HepG2 (cell line): ENCODE measurements around the gene OR6B2.

Experiments used
- KDM1A ChIP-seq: IDR thresholded peaks from 2 replicates; pipeline ENCODE4 v1.6.1; 2016; ENCODE audit warnings: missing compliant biosample characterization
- POLR2A ChIP-seq, 2 experiments: IDR thresholded peaks; 2 replicates each; pipeline ENCODE4 v1.6.1; 2011; ENCODE audit warnings: low read depth in 2 of 2, low read length in 2 of 2, mild to moderate bottlenecking in 1 of 2, moderate library complexity in 1 of 2; ENCODE audit not compliant: insufficient read depth in 1 of 2
- TF ChIP-seq, protein P1 (sequence below): sonication (generic); formaldehyde crosslinking; IDR thresholded peaks from 2 replicates; pipeline ENCODE4 v1.5.0; 2020; ENCODE audit warnings: mild to moderate bottlenecking, missing genetic modification reagents, moderate library complexity
- TF ChIP-seq, protein P2 (sequence below): conservative IDR thresholded peaks from 2 replicates; pipeline ENCODE4 v1.6.1; 2018; ENCODE audit warnings: missing genetic modification reagents

DNA sequence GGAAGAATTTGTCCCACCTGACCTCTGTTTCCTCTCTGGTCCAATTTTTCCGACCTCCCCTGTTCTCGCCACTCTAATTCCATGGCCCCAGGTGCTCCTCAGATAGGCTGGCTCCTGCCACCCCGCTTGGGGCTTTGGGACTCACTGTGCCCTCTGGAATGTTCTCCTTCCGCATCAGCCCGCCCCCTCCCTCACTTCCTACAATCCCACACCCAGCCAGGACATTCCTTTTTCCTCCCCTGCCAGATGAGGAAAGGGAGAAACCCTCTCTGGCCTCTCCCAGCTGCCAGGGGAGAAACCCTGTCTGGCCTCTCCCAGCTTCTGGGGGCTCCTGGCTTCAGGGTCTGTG lies 3.1 kb upstream of the OR6B2 start:
- TF ChIP-seq POLR2A (IDR thresholded peaks at IDR 0.05; ENCODE audit: insufficient read depth in 1 of 2, low read depth in 2 of 2, low read length in 2 of 2) (no peak), KDM1A (CRISPR knock-in tag) (no peak)
- TF ChIP-seq, protein P1, sequence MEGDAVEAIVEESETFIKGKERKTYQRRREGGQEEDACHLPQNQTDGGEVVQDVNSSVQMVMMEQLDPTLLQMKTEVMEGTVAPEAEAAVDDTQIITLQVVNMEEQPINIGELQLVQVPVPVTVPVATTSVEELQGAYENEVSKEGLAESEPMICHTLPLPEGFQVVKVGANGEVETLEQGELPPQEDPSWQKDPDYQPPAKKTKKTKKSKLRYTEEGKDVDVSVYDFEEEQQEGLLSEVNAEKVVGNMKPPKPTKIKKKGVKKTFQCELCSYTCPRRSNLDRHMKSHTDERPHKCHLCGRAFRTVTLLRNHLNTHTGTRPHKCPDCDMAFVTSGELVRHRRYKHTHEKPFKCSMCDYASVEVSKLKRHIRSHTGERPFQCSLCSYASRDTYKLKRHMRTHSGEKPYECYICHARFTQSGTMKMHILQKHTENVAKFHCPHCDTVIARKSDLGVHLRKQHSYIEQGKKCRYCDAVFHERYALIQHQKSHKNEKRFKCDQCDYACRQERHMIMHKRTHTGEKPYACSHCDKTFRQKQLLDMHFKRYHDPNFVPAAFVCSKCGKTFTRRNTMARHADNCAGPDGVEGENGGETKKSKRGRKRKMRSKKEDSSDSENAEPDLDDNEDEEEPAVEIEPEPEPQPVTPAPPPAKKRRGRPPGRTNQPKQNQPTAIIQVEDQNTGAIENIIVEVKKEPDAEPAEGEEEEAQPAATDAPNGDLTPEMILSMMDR (CRISPR knock-in tag) = no peak
- TF ChIP-seq, protein P2, sequence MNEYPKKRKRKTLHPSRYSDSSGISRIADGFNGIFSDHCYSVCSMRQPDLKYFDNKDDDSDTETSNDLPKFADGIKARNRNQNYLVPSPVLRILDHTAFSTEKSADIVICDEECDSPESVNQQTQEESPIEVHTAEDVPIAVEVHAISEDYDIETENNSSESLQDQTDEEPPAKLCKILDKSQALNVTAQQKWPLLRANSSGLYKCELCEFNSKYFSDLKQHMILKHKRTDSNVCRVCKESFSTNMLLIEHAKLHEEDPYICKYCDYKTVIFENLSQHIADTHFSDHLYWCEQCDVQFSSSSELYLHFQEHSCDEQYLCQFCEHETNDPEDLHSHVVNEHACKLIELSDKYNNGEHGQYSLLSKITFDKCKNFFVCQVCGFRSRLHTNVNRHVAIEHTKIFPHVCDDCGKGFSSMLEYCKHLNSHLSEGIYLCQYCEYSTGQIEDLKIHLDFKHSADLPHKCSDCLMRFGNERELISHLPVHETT (CRISPR knock-in tag) = no peak
